Measurements from ENCODE around the gene ATP10A. TPM values are rescaled to one million over a fixed set of nuclear protein-coding genes. Genes with fewer than 3 reads are reported as not detected.

Gene ATP10A
- total and polyA plus RNA-seq, 9 of the 15 experiments (the other 6 are each of a cell fraction or from before 2014, with no cell fraction given), result 0.09 TPM; not detected in 8

DNA sequence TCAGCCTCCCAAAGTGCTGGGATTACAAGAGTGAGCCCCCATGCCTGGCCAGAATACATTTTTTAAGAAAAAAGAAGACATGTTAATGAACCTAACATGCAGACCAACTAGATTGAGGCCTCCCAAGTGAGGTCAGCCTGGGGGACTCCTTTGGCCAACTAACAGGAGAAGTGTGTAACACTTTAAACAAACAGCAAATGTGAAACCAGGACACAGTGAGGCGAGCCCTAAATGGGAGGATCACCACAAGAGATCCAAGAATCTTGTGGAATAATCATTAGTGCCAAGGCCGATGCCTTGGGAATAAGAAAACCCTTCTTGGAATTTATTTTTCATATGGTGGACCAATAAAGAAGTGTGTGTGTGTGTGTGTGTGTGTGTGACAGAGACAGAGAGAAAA is 73.9 kb downstream of the ATP10A start:
- POLR2A ChIA-PET, result interaction anchor here (0.5 kb wide), 1 partner anchor 82 kb away, joined by 3 read pairs; no protein-coding TSS in a partner anchor

More for the DNA sequence above, 73.9 kb downstream of the ATP10A start:
- Histone ChIP-seq H3K27ac (ENCODE audit: extremely low read depth, low read depth, low read length) (no peak overlapping the region), H2AFZ (ENCODE audit: low read depth, low read length) (no peak overlapping the region), H3K9me1 (ENCODE audit: control insufficient read depth, insufficient read depth, low read length) (no peaks in the 10 kb centered on the region), H3K9me3 (replicated peaks; ENCODE audit: control insufficient read depth, insufficient read depth, low read depth, low read length) (no peaks in the 10 kb centered on the region), H3K9ac (ENCODE audit: insufficient read depth in 1 of 2, low read depth in 2 of 2, low read length in 2 of 2) (no peak overlapping the region), H3K4me3 (no peak overlapping the region), H3K4me2 (ENCODE audit: insufficient read depth, low read length) (no peak overlapping the region), H3K36me3 (ENCODE audit: control insufficient read depth, insufficient read depth, low read length) (no peaks in the 10 kb centered on the region), H3K27me3 (ENCODE audit: control insufficient read depth in 2 of 2, insufficient read depth in 2 of 2, low read length in 2 of 2) (peaks cover 0 to 11% of the 10 kb centered on the region in 2 experiments; a peak in 1 of 5 replicates), H3K4me1 (replicated peaks in 1 of 2; ENCODE audit: control insufficient read depth in 2 of 2, insufficient read depth in 2 of 2, low read length in 2 of 2) (peaks cover 8% of the 10 kb centered on the region in 2 experiments; a peak in 3 of 5 replicates), H4K20me1 (replicated peaks; ENCODE audit: control insufficient read depth, insufficient read depth, low read length) (no peaks in the 10 kb centered on the region), H3K79me2 (ENCODE audit: control insufficient read depth, insufficient read depth, low read length) (no peaks in the 10 kb centered on the region)
- DNase-seq (ENCODE audit: extremely low read depth in 1 of 4, low spot score in 3 of 4) (no peak), FAIRE-seq (no peak), ATAC-seq (no peak)
- TF ChIP-seq PHB2 (IDR thresholded peaks at IDR 0.05; ENCODE audit: low read depth) (no peak), RREB1 (CRISPR knock-in tag; IDR thresholded peaks at IDR 0.05) (no peak), FOSL1 (tag; conservative IDR thresholded peaks at IDR 0.05) (no peak), BRD9 (IDR thresholded peaks at IDR 0.05; ENCODE audit: low read depth, partially characterized antibody) (no peak), RBM14 (IDR thresholded peaks at IDR 0.05; ENCODE audit: borderline replicate concordance, insufficient read depth, low read depth, low read length) (no peak), FUS (optimal IDR thresholded peaks at IDR 0.05; ENCODE audit: low read depth, low read length) (no peak), ZNF184 (CRISPR knock-in tag; IDR thresholded peaks at IDR 0.05) (no peak), POLR2B (IDR thresholded peaks at IDR 0.05; ENCODE audit: low read depth, partially characterized antibody) (no peak), C11orf30 (IDR thresholded peaks at IDR 0.05; ENCODE audit: low read depth) (no peak), ZNF695 (CRISPR knock-in tag; IDR thresholded peaks at IDR 0.05) (no peak), ZC3H8 (IDR thresholded peaks at IDR 0.05) (no peak)
- TF ChIP-seq, protein P1, sequence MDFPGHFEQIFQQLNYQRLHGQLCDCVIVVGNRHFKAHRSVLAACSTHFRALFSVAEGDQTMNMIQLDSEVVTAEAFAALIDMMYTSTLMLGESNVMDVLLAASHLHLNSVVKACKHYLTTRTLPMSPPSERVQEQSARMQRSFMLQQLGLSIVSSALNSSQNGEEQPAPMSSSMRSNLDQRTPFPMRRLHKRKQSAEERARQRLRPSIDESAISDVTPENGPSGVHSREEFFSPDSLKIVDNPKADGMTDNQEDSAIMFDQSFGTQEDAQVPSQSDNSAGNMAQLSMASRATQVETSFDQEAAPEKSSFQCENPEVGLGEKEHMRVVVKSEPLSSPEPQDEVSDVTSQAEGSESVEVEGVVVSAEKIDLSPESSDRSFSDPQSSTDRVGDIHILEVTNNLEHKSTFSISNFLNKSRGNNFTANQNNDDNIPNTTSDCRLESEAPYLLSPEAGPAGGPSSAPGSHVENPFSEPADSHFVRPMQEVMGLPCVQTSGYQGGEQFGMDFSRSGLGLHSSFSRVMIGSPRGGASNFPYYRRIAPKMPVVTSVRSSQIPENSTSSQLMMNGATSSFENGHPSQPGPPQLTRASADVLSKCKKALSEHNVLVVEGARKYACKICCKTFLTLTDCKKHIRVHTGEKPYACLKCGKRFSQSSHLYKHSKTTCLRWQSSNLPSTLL (IDR thresholded peaks at IDR 0.05), result no peak
- BruUV-seq (replicated peaks), result no TSS peak
- intact Hi-C loops (cut with micrococcal nuclease) (no loop called here), in situ Hi-C loops (cut with MboI) (no loop called here)
- 17% methylated on average over 2 of the region's 2 CpGs for WGBS (ENCODE audit: insufficient coverage, low coverage, missing lambda C conversion rate)
- CTCF ChIA-PET (ENCODE audit: low intra/inter-chr PET ratio), result no interaction called here
